ENCODE measurements around the gene JMJD6.
"Not testable (repeated sequence)": the region's sequence is repeated elsewhere in the genome, so short reads cannot be mapped to it uniquely, and the experiment has no call there.

Gene JMJD6

DNA sequence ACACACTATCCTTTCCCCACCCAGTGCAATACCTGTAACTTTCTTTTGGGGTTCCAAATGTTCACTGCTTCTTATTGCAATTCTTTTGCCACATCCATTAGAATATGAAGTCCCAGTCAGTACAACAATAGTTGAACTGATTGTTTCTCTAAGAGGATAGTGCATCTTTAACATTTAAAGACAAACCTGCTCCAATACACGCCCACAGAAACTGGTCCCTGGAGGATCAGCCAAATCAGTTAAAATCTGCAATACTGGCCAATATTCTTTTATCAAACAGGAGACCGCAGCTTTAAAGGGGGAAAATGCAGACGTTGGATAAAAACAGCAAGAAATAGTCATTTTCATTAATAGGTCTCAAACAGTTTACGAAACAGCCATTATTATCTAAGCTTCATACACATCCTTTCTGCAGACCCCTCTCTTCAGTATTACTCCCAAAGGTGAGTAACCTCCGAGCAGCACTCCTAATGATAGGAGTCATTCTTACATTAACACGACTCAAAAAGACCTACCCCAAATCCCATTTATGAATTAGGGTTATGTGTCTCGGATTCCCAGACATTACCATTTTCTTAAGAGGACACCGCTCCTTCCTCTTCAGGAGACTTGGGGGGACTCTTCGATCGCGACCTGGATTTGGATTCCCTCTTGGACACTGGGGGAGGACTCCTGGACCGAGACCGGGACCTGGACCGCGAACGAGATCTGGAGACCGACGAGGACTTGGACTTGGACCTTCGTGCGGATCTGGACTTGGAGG, 9.4 kb upstream of the JMJD6 start:
- DNase-seq (ENCODE audit: insufficient read length) (no peak), FAIRE-seq (no peak)
- peak; percentile 47; the same call in 1 of the 2 replicates for TF ChIP-seq POLR2A (IDR thresholded peaks at IDR 0.05; ENCODE audit: low read depth, low read length)
- TF ChIP-seq TAF1 (IDR thresholded peaks at IDR 0.05; ENCODE audit: borderline replicate concordance, low read depth, low read length): no peak
- TF ChIP-seq POLR2AphosphoS5 (IDR thresholded peaks at IDR 0.05; ENCODE audit: low read depth, low read length): 0 out of 2 replicates have a peak, but pooled peaks have one; percentile 67

GRCh38 chr17:76735006-76735405, 8.6 kb upstream of the JMJD6 start:
- FAIRE-seq: peak; percentile 70
- DNase-seq (ENCODE audit: insufficient read length): no peak
- TF ChIP-seq POLR2A (IDR thresholded peaks at IDR 0.05; ENCODE audit: low read depth, low read length) (peak; percentile 45), TAF1 (IDR thresholded peaks at IDR 0.05; ENCODE audit: borderline replicate concordance, low read depth, low read length) (no peak), POLR2AphosphoS5 (IDR thresholded peaks at IDR 0.05; ENCODE audit: low read depth, low read length) (peak; percentile 49)

GRCh38 chr17:76734080-76734840, 7.9 kb upstream of the JMJD6 start:
- no peak for TF ChIP-seq POLR2A (IDR thresholded peaks at IDR 0.05; ENCODE audit: low read depth, low read length)
- TF ChIP-seq TAF1 (IDR thresholded peaks at IDR 0.05; ENCODE audit: borderline replicate concordance, low read depth, low read length): no peak
- no peak for TF ChIP-seq POLR2AphosphoS5 (IDR thresholded peaks at IDR 0.05; ENCODE audit: low read depth, low read length)
- peak; percentile 76 for FAIRE-seq
- no peak for DNase-seq (ENCODE audit: insufficient read length)

DNA sequence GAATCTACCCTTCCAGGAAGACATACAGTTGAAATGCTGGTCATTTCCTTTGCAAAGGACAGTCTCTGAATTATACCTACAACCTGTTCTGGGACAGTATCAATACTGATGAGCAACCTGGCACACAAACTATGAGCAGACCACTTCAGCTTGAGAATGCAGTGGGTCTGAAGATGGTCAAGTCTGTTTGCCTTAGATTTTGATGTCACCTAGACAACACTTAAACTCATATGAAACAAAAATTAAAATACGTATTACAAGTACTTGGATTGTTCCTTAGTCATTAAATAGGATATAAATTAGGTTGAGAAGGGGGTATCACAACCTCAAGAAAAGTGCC, 7.2 kb upstream of the JMJD6 start:
- TF ChIP-seq TAF1 (IDR thresholded peaks at IDR 0.05; ENCODE audit: borderline replicate concordance, low read depth, low read length) (no peak), POLR2AphosphoS5 (IDR thresholded peaks at IDR 0.05; ENCODE audit: low read depth, low read length) (peak; percentile 41; the same call in 1 of the 2 replicates)
- FAIRE-seq (no peak), DNase-seq (ENCODE audit: insufficient read length) (no peak)

GRCh38 chr17:76732734-76733617, 6.6 kb upstream of the JMJD6 start:
- FAIRE-seq: no peak
- DNase-seq (ENCODE audit: insufficient read length): no peak
- no peak for TF ChIP-seq TAF1 (IDR thresholded peaks at IDR 0.05; ENCODE audit: borderline replicate concordance, low read depth, low read length)
- TF ChIP-seq POLR2A (IDR thresholded peaks at IDR 0.05; ENCODE audit: low read depth, low read length): peak; percentile 3; the same call in 1 of the 2 replicates
- TF ChIP-seq POLR2AphosphoS5 (IDR thresholded peaks at IDR 0.05; ENCODE audit: low read depth, low read length): peak; percentile 72

DNA sequence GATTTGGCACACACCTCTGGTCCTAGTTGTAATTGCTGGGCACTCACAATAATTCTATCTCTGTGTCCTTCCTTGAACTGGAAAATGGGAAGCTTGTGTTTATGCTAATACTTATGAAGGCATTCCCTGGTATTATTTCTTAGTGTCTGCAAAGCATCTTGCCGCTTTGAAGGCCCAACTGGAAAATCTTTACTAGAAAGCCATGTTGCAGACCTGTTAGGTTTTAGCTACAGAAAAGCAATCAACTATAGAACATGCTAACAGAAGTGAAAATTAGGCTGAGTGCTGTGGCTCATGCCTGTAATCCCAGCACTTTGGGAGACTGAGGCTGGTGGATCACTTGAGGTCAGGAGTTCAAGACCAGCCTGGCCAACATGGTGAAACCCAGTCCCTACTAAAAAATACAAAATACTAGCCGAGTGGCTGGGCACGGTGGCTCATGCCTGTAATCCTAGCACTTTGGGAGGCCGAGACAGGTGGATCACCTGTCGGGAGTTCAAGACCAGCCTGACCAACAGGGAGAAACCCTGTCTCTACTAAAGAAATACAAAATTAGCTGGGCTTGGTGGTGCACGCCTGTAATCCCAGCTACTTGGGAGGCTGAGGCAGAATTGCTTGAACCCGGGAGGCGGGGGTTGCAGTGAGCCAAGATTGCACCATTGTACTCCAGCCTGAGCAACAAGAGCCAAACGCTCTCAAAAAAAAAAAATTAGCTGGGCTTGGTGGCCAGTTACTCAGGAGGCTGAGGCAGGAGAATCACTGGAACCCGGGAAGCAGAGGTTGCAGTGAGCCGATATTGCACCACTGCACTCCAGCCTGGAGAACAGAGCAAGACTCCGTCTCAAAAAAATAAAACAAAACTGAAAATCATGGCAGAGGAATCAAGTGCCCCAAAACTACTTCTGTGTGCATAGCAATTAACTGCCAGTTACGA, 5.7 kb upstream of the JMJD6 start:
- DNase-seq (ENCODE audit: insufficient read length); FAIRE-seq: not testable (repeated sequence)
- TF ChIP-seq POLR2AphosphoS5 (IDR thresholded peaks at IDR 0.05; ENCODE audit: low read depth, low read length) (peak; percentile 13; the same call in 1 of the 2 replicates), POLR2A (IDR thresholded peaks at IDR 0.05; ENCODE audit: low read depth, low read length) (peak; percentile 15)

- FAIRE-seq: no peak
- no peak for DNase-seq (ENCODE audit: insufficient read length)
- peak; percentile 28; the same call in 1 of the 2 replicates for TF ChIP-seq POLR2AphosphoS5 (IDR thresholded peaks at IDR 0.05; ENCODE audit: low read depth, low read length)
- TF ChIP-seq POLR2A (IDR thresholded peaks at IDR 0.05; ENCODE audit: low read depth, low read length): no peak
Observed at GRCh38 chr17:76727745-76728456, 1.5 kb upstream of the JMJD6 start.

- DNase-seq (ENCODE audit: insufficient read length) (peak; percentile 75), FAIRE-seq (no peak)
- TF ChIP-seq TAF1 (IDR thresholded peaks at IDR 0.05; ENCODE audit: borderline replicate concordance, low read depth, low read length): no peak
- peak; percentile 76; the same call in 1 of the 2 replicates for TF ChIP-seq POLR2A (IDR thresholded peaks at IDR 0.05; ENCODE audit: low read depth, low read length)
Observed at GRCh38 chr17:76726776-76727718, 641 bp upstream of the JMJD6 start, which contains the start of gene METTL23. TSS of gene METTL23 (plus strand) at chr17:76726839. CDS start at chr17:76729711, 2,872 bp downstream.
